ENCODE data around the gene QPRT.
"Not testable (repeated sequence)": the region's sequence is repeated elsewhere in the genome, so short reads cannot be mapped to it uniquely, and the experiment has no call there.

The QPRT gene

DNA sequence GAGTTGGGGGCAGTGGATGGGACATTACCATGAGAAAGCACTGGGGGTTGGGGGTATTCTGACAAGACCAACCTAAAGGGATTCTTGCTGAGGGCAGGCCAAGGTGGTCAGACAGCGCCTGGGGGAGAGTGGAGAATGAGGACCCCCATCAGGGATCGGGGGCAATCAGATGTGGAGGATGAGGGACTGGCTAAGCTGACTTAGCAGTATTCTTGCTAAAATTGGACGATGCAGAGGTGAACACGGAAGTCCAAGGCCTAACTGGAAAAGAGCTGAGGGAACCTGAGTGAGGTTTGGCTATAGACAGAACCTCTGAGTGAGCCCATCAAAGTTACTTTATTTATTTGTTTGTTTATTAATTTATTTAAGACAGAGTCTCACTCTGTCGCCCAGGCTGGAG lies 9.2 kb downstream of the QPRT start:
- DNase-seq (ENCODE audit: low read depth): no peak
- no peak overlapping the region for H3K4me3 ChIP-seq (ENCODE audit: low read depth, low read length)

- not testable (repeated sequence) for H3K4me3 ChIP-seq (ENCODE audit: low read depth, low read length); DNase-seq (ENCODE audit: low read depth)
Observed at GRCh38 chr16:29689490-29690351, 10.7 kb downstream of the QPRT start.

DNA sequence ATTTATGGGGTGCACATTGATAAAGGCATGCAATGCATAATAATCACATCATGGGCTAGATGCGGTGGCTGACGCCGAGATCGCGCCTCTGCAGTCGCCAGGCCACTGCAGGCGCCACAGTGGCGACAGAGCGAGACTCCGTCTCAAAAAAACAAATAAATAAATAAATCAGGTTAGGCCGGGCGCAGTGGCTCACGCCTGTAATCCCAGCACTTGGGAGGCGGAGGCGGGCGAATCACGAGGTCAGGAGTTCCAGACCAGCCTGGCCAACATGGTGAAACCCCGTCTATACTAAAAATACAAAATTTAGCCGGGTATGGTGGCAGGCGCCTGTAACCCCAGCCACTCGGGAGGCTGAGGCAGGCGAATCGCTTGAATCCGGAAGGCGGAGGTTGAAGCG lies 13.6 kb downstream of the QPRT start:
- DNase-seq (ENCODE audit: low read depth); H3K4me3 ChIP-seq (ENCODE audit: low read depth, low read length): not testable (repeated sequence)

DNA sequence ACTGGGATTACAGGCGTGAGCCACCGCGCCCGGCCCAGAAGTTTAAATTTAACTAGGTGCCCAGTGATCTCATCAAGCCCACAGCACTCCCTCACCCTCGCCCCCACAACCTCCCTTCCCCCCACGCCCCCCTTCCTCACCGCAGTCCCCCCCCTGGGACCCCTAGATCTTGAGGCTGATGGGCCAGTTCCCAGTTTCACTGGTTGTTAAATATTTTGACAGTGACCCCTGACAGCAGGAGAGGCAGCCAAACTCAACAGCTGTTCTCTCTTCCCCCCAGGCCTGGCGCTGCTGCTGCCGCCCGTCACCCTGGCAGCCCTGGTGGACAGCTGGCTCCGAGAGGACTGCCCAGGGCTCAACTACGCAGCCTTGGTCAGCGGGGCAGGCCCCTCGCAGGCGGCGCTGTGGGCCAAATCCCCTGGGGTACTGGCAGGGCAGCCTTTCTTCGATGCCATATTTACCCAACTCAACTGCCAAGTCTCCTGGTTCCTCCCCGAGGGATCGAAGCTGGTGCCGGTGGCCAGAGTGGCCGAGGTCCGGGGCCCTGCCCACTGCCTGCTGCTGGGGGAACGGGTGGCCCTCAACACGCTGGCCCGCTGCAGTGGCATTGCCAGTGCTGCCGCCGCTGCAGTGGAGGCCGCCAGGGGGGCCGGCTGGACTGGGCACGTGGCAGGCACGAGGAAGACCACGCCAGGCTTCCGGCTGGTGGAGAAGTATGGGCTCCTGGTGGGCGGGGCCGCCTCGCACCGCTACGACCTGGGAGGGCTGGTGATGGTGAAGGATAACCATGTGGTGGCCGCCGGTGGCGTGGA lies 15.6 kb downstream of the QPRT start:
- peak; percentile 58 for DNase-seq (ENCODE audit: low read depth)
- no peak overlapping the region for H3K4me3 ChIP-seq (ENCODE audit: low read depth, low read length)

DNA sequence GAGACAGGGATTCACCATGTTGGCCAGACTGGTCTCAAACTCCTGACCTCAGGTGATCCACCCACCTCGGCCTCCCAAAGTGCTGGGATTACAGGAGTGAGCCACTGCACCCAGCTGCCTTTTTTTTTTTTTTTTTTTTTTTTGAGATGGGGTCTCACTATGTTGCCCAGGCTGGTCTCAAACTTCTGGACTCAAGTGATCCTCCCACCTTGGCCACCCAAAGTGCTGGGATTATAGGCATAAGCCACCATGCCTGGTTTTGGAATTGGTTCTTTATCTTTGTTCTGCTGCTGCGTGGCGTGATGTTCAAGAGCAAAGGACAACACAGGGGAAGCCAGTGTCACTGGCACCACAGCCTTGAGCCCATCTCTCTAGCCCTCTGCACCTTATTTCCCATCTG lies 16.7 kb downstream of the QPRT start:
- not testable (repeated sequence) for H3K4me3 ChIP-seq (ENCODE audit: low read depth, low read length); DNase-seq (ENCODE audit: low read depth)

- H3K4me3 ChIP-seq (ENCODE audit: low read depth, low read length): no peak overlapping the region
- no peak for DNase-seq (ENCODE audit: low read depth)
Observed at GRCh38 chr16:29696881-29697331, 17.9 kb downstream of the QPRT start.

DNA sequence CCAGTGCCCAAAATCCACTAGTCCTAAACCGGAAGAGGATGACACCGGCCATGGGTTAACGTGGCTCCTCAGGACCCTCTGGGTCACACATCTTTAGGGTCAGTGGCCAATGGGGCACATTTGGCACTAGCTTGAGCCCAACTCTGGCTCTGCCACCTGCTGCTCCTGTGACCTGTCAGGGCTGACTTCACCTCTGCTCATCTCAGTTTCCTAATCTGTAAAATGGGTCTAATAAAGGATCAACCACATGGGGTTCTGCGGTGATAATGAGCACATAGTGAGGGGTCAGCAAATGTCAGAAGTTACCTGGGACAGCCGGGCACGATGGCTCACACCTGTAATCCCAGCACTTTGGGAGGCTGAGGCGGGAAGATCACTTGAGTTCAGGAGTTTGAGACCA lies 18.4 kb downstream of the QPRT start:
- no peak for DNase-seq (ENCODE audit: low read depth)
- no peak overlapping the region for H3K4me3 ChIP-seq (ENCODE audit: low read depth, low read length)

- H3K4me3 ChIP-seq (ENCODE audit: low read depth, low read length): no peak overlapping the region
- no peak for DNase-seq (ENCODE audit: low read depth)
Observed at GRCh38 chr16:29698042-29698441, 19.1 kb downstream of the QPRT start.

DNA sequence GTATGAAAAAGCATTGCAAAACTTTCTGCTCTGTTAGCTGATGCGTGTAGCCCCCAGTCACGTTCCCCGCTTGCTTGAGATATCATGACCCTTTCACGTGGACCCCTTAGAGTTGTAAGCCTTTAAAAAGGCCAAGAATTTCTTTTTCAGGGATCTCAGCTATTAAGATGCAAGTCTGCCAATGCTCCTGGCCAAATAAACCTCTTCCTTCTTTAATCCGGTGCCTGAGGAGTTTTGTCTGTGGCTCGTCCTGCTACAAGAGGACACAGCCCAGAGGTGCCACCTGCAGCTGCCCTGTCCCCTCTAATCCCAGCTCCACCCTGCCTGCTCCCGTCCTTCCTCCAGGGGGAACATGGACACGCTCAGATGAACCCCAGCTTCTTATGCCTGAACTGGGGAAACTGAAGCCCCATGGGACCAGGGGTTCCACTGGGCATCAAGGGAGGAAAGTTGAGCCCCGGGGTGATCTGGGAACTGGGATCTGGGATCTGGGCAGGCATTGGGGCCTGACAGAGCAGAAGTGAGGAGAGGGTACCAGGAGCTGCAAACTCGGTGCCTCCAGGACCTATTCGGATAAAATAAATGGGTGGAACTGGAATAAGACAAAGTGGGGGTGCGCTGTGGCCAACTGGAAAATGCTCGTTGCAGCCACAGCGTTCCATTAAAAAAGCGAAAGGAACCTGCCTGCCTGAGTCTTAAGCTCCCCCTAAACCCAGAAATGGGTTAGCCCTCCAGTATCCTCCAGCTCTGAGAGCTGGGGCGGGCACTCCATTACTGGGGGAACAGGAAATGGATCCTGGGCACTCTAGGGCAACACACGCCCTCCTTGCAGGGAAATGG lies 19.7 kb downstream of the QPRT start:
- DNase-seq (ENCODE audit: low read depth): no peak
- H3K4me3 ChIP-seq (ENCODE audit: low read depth, low read length): no peak overlapping the region

DNA sequence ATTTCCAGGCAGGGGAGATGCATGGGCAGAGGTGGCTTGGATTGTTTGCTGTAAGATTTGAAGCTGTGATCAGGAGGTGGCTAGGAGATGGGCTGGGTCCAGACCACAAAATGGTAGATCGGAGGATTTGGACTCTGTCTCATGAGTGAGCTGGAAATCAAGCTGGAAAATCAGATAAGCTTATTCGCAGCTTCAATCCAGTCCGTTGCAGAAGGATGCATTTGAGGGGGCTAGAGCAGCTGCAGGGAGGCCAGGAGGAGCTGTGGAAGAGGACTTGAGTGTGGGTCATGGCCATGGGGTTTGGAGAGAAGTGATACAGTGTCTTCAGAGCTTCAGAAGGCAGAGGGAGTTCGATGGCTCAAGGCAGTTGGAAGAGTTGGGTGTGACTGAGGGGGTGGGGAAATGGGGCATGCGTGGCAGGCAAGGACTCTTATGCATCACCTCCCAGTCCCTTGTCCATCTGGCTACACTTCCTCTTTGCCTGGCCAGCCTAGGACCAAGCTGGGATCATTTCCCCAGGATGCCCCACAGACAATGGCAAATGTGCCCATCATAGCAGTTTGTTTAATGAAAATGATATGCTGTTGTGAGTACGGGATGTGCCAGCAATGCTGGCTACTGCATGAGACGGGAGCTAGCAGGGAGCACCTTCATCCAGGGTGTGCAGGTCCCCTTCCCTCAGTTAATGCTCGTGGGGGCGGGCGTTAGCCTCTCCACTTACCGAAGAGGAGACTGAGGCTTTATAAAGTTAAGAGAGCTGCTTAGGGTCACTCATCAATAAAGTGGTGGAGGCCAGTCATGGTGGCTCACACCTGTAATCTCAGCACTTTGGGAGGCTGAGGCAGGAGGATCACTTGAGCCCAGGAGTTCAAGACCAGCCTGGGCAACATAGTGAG lies 20.6 kb downstream of the QPRT start:
- no peak overlapping the region for H3K4me3 ChIP-seq (ENCODE audit: low read depth, low read length)
- DNase-seq (ENCODE audit: low read depth): no peak

- DNase-seq (ENCODE audit: low read depth): peak; percentile 48
- no peak overlapping the region for H3K4me3 ChIP-seq (ENCODE audit: low read depth, low read length)
Observed at GRCh38 chr16:29700253-29700987, 21.4 kb downstream of the QPRT start.

- DNase-seq (ENCODE audit: low read depth): no peak
Observed at GRCh38 chr16:29701214-29701555, 22.2 kb downstream of the QPRT start.

DNA sequence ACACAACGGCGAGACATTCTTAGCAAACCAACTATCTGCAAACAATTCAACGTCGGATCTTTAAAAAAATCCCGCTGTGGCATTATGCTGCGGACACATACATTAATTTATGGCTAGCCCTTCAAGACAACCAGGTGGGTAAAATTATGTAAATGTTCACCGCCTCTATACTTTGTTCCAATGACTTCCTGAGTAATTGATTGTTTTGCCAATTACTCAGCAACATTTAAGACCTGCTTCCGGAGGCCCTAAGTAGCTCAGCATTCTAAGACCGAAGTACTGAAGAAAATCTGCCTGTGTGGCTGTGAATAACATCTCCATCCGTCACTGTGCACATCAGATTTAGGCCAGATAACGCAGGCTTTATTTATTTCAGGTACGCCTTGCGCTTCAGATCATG lies 23.3 kb downstream of the QPRT start:
- DNase-seq (ENCODE audit: low read depth): no peak
- H3K4me3 ChIP-seq (ENCODE audit: low read depth, low read length): no peak overlapping the region

More at GRCh38 chr16:29701214-29701555, 22.2 kb downstream of the QPRT start:
- H3K4me3 ChIP-seq (ENCODE audit: low read depth, low read length): no peak overlapping the region

- no peak overlapping the region for H3K4me3 ChIP-seq (ENCODE audit: low read depth, low read length)
- DNase-seq (ENCODE audit: low read depth): no peak
Observed at GRCh38 chr16:29705030-29705429, 26.1 kb downstream of the QPRT start.

GRCh38 chr16:29707160-29707559 lies 28.2 kb downstream of the QPRT start:
- DNase-seq (ENCODE audit: low read depth); H3K4me3 ChIP-seq (ENCODE audit: low read depth, low read length): not testable (repeated sequence)

DNA sequence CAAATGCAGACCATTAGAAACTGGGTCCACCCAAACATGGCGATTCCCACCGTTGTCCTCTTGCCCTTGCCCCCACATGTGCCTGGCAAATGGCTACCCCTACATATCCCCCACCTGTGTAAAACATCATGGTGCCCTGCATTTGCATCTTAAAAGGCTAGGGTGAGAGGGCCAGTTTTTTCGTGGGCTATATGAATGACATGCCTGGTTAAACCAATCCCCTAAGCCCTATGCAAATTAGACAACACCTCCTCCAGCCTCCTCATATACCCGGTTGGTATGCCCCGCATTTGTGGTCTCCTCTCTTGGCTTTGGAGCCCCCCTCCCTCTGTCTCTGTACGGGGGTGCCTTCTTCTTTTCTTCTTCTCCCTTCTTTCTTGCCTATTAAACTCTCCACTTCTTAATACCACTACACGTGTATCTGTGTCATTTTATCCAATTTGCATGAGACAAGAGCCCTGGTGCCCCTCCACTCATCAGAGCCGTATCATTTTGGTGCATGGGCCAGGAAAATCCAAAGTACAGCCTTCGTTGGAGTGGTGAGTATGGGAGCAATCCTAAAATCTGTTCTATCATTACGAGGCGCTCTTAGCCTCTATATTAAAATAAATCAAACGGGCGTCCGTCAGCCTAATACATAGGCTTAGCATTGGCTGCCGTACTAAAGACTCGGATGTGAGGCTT lies 30.1 kb downstream of the QPRT start:
- no peak for DNase-seq (ENCODE audit: low read depth)
- no peak overlapping the region for H3K4me3 ChIP-seq (ENCODE audit: low read depth, low read length)

GRCh38 chr16:29709657-29710056 lies 30.7 kb downstream of the QPRT start:
- not testable (repeated sequence) for DNase-seq (ENCODE audit: low read depth); H3K4me3 ChIP-seq (ENCODE audit: low read depth, low read length)
